Osteoblast (primary cell): Measurements from ENCODE around the gene DCUN1D1. TPM values are rescaled to one million over a fixed set of nuclear protein-coding genes. Genes with fewer than 3 reads are reported as not detected.

Source experiments
- DNase-seq: peaks from one replicate; pipeline ENCODE4 v3.0.0; 2011; ENCODE audit warnings: low spot score, mixed read lengths; ENCODE audit not compliant: insufficient read length; ENCODE audit errors: missing footprints
- H2AFZ ChIP-seq: 2 replicates; pipeline ENCODE4 v1.6.0; 2011; ENCODE audit warnings: mild to moderate bottlenecking, low read length
- H3K27ac ChIP-seq: 2 replicates; pipeline ENCODE4 v1.5.1; 2011; ENCODE audit warnings: mild to moderate bottlenecking, low read depth, low read length, moderate library complexity
- H3K27me3 ChIP-seq: 2 replicates; pipeline ENCODE4 v1.6.0; 2012; ENCODE audit warnings: mild to moderate bottlenecking, control low read depth, inconsistent platforms, low read length, moderate library complexity; ENCODE audit not compliant: insufficient read depth
- H3K36me3 ChIP-seq: 2 replicates; pipeline ENCODE4 v1.5.1; 2011; ENCODE audit warnings: mild to moderate bottlenecking, low read length, control low read depth, moderate library complexity; ENCODE audit not compliant: insufficient read depth
- H3K4me1 ChIP-seq: 2 replicates; pipeline ENCODE4 v1.5.1; 2011; ENCODE audit warnings: mild to moderate bottlenecking, low read length, control low read depth, moderate library complexity; ENCODE audit not compliant: insufficient read depth
- H3K4me2 ChIP-seq: 2 replicates; pipeline ENCODE4 v1.6.0; 2011; ENCODE audit warnings: mild to moderate bottlenecking, low read length; ENCODE audit not compliant: insufficient read depth
- H3K4me3 ChIP-seq: fragments of 200-600 bp; sonication (generic); 3 replicates; pipeline ENCODE4 v1.5.1; 2012; ENCODE audit warnings: mild to moderate bottlenecking, low read length, inconsistent platforms; ENCODE audit not compliant: insufficient read depth
- H3K79me2 ChIP-seq: 2 replicates; pipeline ENCODE4 v1.6.0; 2012; ENCODE audit warnings: mild to moderate bottlenecking, low read length, control low read depth, inconsistent platforms; ENCODE audit not compliant: insufficient read depth
- H3K9me3 ChIP-seq: 2 replicates; pipeline ENCODE4 v1.5.1; 2011; ENCODE audit warnings: low read depth, low read length, control low read depth
- H4K20me1 ChIP-seq: 2 replicates; pipeline ENCODE4 v1.6.0; 2012; ENCODE audit warnings: mild to moderate bottlenecking, low read length, control low read depth; ENCODE audit not compliant: insufficient read depth
- total RNA-seq: library from RNA; depleted of rRNA; stranded (reverse); fragments of >200 nt; gene quantifications from 2 replicates; pipeline ENCODE4 v1.2.3, GENCODE V29; 2012
- TF ChIP-seq, protein P1 (sequence below): IDR thresholded peaks from 2 replicates; pipeline ENCODE4 v1.5.1; 2011; ENCODE audit warnings: mild to moderate bottlenecking, low read depth, low read length, moderate library complexity; ENCODE audit errors: extremely low read depth

Gene DCUN1D1
- total RNA-seq, 1 donor, result 38.4 TPM

DNA sequence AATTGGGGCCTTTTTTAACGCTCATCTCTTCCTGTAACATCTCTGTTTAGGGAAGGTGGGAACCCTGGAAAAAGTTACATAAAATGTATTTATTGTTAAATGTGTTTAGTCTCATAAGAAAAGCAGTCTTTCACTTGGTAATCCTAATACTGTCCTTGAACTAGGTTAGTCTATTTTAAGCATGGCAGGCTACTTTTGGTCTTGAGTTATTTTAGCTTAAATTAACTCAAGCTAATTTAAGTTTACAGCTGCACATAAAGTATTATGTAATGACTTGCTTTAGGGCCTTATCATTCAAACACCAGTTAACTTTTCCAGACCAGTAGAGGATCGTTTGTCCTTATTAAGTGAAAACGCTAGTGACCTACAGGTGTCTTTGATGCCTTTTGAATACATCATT is 63.2 kb downstream of the DCUN1D1 start:
- Histone ChIP-seq H3K27ac (no peak overlapping the region), H3K4me1 (no peaks in the 10 kb centered on the region), H3K4me2 (no peak overlapping the region)

DNA sequence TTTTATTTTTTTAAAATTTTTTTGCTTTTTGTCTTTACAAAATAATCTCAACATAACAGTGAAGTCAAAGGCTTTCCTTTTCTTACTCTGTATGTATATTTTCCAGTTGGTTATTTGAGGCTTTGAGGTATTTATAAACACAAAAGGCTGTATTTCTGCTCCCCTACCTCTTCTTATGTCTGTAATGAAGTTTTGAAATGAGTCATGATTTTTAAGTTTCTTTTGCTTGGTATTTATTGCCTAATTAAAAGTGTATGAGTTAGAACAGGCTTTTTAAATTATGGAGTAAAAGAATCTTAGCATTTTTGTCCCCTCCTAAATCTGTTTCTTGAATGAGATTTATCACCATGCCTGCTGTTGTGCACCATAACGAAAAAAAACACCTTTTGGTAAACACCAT is 66.0 kb downstream of the DCUN1D1 start:
- Histone ChIP-seq H3K4me3 (no peak overlapping the region), H3K36me3 (peaks cover 10% of the 10 kb centered on the region), H3K9me3 (no peaks in the 10 kb centered on the region), H3K27ac (no peak overlapping the region), H3K4me1 (no peaks in the 10 kb centered on the region), H3K79me2 (no peaks in the 10 kb centered on the region), H3K27me3 (no peaks in the 10 kb centered on the region), H3K4me2 (no peak overlapping the region), H2AFZ (no peak overlapping the region), H4K20me1 (no peaks in the 10 kb centered on the region)
- no peak for DNase-seq
- TF ChIP-seq, protein P1, sequence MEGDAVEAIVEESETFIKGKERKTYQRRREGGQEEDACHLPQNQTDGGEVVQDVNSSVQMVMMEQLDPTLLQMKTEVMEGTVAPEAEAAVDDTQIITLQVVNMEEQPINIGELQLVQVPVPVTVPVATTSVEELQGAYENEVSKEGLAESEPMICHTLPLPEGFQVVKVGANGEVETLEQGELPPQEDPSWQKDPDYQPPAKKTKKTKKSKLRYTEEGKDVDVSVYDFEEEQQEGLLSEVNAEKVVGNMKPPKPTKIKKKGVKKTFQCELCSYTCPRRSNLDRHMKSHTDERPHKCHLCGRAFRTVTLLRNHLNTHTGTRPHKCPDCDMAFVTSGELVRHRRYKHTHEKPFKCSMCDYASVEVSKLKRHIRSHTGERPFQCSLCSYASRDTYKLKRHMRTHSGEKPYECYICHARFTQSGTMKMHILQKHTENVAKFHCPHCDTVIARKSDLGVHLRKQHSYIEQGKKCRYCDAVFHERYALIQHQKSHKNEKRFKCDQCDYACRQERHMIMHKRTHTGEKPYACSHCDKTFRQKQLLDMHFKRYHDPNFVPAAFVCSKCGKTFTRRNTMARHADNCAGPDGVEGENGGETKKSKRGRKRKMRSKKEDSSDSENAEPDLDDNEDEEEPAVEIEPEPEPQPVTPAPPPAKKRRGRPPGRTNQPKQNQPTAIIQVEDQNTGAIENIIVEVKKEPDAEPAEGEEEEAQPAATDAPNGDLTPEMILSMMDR, result no peak

More for the DNA sequence above, 63.2 kb downstream of the DCUN1D1 start:
- no peaks in the 10 kb centered on the region for H4K20me1 ChIP-seq
- TF ChIP-seq, protein P1, result no peak
- H3K9me3 ChIP-seq, result no peaks in the 10 kb centered on the region
- no peaks in the 10 kb centered on the region for H3K79me2 ChIP-seq
- no peak overlapping the region for H3K4me3 ChIP-seq
- no peak overlapping the region for H2AFZ ChIP-seq
- H3K27me3 ChIP-seq, result no peaks in the 10 kb centered on the region
- peaks cover 10% of the 10 kb centered on the region for H3K36me3 ChIP-seq
- no peak for DNase-seq

DNA sequence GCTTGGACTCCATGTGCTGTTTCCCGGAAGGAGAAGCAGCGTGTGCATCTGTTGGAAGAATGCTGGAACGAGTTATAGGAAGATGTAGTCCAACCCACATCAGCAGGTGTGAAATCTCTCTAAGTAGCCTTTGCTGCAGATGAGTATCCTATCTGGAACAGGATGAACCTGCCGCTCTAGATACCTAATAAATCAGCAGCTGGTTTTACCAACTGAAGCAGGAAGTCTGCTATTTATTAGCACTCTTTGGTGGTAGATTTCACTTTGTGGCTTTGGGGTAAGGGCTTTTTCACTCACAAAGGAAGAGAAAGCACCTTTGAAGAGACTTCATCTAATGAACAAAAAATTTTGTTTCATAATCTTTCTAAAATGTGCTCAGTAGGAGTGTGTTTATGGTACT is 66.4 kb downstream of the DCUN1D1 start:
- H3K27ac ChIP-seq, result no peak overlapping the region
- no peaks in the 10 kb centered on the region for H3K9me3 ChIP-seq
- no peaks in the 10 kb centered on the region for H4K20me1 ChIP-seq
- TF ChIP-seq, protein P1, result no peak
- H3K36me3 ChIP-seq, result peaks cover 10% of the 10 kb centered on the region
- no peak for DNase-seq
- H3K27me3 ChIP-seq, result no peaks in the 10 kb centered on the region
- no peaks in the 10 kb centered on the region for H3K79me2 ChIP-seq
- no peak overlapping the region for H3K4me3 ChIP-seq
- no peak overlapping the region for H3K4me2 ChIP-seq
- no peak overlapping the region for H2AFZ ChIP-seq
- H3K4me1 ChIP-seq, result no peaks in the 10 kb centered on the region

DNA sequence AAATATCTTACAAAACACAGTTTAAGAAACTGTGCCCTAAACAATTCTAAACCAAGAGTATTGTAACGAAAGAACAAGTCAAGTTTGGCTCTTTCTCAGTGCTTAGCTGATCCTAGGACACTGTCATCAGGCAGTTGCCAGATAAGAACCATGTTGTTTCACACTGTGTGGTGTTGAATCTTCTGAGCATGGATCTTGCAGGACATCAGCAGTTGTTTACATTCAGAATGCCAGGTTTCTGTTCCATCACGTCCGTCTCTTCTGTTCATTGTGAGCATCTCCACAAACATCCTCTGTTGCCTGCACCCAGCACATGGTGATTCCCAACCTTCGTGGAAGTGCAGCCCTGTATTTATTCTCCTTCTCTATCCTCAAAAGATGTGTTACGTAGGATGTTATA is 67.9 kb downstream of the DCUN1D1 start:
- TF ChIP-seq, protein P1, result no peak
- Histone ChIP-seq H3K4me2 (no peak overlapping the region), H3K4me3 (no peak overlapping the region), H3K79me2 (no peaks in the 10 kb centered on the region), H3K36me3 (peaks cover 16% of the 10 kb centered on the region), H4K20me1 (no peaks in the 10 kb centered on the region), H3K4me1 (no peaks in the 10 kb centered on the region), H3K27ac (no peak overlapping the region), H3K9me3 (no peaks in the 10 kb centered on the region), H3K27me3 (no peaks in the 10 kb centered on the region), H2AFZ (no peak overlapping the region)
- DNase-seq, result no peak
